ENCODE data around the gene CTNNBL1.
"Not testable (repeated sequence)": the region's sequence is repeated elsewhere in the genome, so short reads cannot be mapped to it uniquely, and the experiment has no call there.

Gene CTNNBL1

DNA sequence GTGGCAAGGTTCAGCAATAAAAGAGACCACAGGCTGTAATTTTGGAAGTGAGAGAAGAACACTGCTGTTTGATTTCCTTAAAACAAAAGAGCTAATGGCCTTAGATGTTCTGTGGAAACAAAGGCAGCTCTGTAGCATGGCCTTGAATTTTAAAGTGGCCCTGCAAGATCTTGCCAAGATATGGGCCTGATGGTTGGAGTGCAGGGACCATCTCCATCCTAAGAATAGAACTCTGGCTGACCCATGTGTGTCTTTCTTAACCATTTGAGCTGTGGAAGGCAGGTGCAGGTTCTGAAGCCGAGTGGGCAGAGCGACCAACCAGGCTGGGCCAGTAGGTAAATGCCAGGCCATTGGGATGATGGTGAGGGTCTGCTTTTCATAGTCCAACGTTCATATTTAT is 135.3 kb downstream of the CTNNBL1 start:
- no peak for DNase-seq

DNA sequence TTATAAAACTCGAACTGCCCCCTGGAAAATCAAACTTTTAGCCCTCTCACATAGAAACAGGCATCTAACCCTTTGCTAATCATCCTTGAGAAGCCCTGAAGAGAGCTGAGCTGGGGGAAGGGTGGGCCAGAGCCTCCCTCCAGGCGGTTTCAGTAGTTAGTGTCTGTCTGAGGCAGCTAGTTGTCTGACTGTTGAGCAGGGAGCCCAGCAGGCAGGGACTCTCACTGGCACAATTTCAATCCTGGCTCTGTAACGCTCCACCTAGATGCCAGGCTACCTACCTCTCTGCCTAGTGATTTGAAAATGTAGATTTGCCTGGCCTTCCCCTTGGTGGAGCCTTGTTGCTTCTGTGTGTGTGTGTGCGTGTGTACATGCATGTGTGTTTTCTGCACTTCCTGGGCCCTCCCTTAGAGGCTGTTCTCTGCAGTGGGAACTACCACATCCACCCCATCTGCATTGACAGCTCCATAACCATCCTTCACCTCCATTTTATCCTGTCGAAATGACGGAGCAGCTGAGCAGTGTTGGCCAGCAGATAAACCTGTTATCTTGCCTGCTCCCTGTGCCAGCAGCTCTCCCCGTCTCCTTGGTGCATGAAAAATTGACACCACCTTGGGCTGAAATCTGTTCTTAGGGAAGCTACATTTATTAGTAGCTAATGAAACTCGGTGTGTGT is 139.5 kb downstream of the CTNNBL1 start:
- DNase-seq, result no peak

DNA sequence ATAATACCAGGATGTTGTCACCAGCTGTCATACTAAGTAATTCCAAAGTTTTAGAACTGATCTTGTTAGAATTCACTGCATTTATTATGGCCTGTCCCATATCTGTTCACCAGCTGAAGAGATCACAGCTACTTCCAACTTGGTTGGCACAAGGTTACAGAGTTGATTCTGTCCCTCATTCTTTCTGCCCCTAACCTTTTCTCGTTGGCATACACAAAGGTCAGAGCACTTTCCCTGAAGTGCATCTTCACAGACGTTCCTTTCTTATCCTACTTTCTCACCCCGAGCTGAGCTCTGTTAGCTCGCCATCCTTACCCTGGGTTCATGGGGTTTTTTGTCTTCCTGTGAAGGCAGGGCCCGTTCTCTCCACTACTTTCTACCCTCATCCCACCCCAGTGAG is 143.1 kb downstream of the CTNNBL1 start:
- DNase-seq, result no peak

DNA sequence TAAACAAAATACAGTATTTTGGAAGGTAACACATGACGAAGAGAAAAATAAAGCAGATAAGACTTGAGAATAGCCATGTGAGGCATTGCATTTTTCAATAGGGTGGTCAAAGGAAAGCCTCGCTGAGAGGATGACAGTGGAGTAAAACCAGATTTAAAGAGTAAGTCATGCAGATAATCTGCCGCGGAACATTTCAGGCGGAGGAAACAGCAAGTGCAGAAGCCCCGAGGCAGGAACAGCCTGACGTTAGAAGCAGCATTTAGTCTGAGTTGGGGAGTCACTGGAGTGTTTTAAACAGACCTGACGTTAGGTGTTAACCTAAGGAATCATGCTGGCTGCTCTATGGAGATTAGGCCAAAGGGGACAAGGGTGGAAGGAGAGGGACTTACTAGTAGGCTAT is 144.1 kb downstream of the CTNNBL1 start:
- no peak for DNase-seq

DNA sequence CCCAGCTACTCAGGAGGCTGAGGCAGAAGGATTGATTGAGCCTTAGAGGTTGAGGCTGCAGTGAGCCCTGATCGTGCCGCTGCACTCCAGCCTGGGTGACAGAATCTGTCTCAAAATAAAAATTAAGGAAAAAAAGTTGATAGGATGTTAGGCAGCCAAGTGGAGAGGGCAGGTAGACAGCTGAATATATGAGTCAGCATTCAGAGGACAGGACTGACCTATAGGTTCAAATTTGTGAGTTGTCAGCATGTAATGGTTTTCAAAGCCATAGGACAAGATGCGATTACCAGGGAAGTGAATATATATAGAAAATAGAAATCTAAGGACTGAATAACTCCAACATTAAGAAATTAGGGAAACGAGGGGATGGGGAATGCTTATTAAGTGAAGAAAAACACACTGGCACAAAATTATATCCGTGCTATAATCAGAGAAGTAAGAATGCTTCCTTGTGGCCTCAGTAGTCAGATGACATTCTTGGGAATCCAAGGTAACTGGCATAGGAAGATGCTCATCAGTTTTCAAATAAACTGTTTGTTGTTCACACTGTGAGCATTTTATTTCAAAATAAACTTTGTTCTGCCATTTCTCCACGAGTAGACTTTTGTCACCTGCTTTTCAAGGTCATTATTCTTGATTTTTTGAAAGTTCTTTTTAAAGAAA is 145.1 kb downstream of the CTNNBL1 start:
- no peak for DNase-seq

DNA sequence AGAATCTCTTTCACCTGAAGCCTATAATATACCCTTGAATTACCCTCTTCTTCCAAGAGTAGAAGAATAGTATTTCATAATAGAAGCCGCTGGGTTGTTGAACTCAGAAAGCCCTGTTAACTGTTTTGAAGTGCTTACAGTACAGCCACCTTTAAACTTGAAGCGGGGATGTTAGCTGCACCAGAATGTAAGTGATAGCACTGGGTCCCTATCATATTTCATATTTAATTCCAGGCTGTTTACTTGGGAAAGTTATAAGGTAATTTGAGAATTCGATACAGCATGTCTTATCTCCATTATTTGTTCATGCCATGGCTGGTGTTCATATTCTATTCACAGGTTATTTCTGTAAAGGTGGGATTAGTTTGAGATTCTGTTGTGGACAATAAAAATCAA is 145.6 kb downstream of the CTNNBL1 start:
- no peak for DNase-seq

DNA sequence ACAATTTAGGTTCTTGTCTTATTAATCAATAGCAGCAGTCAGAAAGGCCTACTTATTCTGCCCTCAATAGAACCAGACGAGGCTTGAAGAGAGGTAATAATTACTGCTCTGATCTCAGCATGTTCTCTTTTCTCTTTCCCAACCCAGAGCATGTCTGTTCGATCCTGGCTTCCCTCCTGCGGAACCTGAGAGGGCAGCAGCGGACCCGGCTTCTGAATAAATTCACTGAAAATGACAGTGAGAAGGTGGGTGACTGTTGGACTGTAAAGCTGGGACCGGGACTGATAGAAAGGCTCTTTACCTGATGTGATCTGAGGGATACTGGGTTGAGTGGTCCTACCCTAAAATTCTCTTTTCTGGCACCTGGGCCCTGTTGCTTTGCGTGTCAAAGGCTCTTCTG is 146.1 kb downstream of the CTNNBL1 start:
- DNase-seq, result no peak

DNA sequence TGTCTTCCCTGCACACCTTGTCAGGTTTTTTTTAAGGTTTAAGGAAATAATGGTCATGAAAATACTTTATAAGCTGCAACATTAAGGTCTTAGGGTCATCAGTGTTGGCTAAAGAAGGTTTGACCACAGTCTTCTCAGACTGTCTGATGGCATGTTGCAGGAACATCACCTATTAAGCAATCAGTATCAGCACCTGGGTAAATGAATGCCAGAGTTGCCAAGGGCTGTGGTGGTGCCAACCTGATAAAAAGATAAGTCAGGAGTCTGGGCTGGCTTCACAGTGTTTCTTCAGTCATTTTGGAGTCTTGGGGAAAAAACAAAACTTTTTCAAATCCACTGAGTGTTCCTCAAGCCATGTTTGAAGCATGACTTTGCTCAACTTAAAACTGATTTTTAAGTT is 147.6 kb downstream of the CTNNBL1 start:
- DNase-seq, result no peak

DNA sequence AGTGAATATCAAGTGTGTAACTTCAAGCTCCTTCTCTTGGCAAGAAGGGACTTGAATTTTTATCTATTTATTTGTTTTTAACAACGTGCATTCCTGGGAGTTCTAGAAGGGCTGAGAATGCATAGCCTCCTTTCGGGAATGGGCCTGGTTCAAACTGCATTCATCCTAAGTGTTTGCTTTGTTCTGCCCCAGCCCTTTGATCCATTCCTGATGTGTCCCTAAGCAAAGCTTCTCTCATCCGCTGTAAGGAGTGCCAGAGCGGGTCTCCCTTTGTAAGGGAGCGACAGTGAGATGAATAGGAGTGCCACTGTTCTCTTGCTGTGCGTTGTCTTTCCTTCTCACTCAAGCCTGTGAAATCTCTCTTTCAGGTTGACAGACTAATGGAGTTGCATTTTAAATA is 148.1 kb downstream of the CTNNBL1 start:
- DNase-seq, result no peak

DNA sequence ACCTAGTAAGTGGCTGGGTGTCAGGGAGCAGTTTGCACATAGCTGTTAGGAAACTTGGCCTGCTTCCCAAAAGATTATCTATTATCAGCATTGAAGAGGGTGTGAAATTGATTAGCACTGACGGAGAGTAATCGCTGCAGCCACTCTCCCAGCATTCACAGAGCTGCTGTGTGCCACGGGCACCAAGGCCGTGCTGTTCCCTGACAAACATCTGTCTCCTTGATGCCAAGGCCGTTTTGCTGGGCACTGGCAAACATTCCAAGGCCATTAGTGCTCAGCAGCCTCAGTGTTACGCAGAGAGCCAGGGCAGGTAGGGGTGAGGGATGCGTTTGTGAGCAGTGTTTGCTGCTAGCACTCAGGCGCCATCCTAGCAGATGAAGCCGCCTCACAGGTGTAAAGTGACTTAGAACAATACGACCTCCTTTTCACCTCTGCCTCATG is 151.4 kb downstream of the CTNNBL1 start:
- DNase-seq, result no peak

DNA sequence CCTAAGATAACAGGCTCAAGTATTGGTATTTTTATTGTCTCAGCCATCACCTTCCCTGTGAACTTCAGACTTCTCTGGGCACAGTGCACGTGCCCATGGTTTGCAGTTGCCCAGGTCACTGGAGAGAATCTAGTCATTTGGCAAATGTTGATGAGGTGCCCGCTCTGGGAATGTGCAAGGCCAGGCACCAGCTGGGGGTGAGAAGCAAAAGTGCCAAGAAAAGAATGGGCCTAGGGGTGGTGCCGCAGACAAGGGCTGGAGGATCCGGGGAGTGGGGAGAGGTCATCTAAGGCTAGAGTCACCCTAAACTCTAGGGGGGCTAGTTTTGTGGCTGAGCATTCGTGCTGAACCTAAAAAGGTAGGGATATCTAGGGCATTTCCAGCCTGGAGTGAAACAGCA is 152.0 kb downstream of the CTNNBL1 start:
- no peak for DNase-seq

DNA sequence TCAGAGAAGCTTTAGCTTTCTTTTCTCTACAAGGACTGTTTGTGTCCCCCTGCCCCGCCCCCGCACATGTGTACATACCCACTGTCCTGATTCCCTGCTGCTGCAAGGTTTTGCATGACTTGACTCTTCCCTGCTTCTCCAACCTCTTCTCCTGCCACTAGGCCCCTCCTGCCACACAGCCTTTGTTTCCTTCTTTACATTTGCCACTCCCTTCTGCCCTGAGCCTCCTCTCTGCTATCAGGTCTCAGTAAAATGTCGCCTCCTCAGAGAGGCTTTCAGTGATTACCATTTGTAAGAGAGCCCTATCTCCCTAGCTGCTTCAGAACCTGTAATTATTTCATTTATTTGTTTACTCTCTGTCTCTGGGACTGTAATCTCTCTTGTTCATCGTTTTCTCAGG is 152.7 kb downstream of the CTNNBL1 start:
- no peak for DNase-seq

DNA sequence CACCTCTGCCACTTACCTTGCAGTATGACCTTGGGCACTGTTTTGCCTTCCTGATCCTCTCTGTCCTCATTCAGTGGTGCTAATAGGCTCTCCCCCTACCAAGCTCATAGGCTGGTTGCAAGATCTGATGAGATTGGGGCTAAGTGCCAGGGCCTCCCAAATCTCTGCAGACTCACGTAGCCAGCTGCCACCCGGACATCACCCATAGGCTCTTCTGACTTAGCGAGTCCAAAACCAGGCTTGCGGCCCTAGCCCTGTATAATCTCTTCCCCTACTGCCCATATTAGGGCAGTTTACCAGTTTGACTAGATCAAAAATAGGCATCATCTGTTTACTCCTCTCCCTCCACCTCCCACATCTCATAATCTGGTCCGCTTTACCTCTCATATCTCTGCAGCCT is 154.9 kb downstream of the CTNNBL1 start:
- DNase-seq, result no peak

DNA sequence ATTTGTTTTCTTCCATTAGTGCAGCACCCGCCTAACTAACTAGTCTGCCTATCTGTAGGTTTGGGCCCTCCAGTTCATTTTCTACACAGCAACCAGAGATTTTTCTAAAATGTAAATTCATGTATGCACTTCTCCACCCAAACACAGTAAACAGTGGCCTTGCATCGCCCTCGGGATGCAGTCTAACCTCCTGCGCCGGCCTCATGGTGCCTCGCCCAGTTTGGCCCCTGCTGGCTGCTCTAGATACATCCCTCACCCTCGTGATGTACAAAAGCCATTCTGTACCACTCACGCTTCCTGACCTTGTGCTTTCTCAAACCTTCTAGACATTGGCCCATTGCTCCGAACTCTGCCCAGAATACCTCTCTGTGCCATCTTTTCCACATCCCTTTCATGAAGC is 155.3 kb downstream of the CTNNBL1 start:
- no peak for DNase-seq

DNA sequence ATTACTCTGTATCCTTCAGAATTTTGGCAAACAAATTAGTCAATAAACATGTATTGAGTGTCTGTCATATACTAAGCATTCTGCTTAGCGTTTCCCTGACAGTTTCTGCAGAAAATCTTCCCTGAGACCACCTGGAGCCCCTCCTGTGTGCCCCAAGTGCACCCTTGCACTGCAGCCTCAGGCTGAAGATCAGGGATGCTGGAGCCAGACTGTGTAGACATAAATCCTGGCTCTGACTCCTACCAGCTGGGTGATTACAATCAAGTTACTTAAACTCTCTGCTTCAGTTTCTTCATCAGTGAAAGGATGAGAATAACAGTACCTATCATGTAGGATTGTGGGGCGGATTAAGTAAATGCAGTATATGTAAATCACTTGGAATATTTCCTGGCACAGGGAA is 155.7 kb downstream of the CTNNBL1 start:
- DNase-seq, result no peak

DNA sequence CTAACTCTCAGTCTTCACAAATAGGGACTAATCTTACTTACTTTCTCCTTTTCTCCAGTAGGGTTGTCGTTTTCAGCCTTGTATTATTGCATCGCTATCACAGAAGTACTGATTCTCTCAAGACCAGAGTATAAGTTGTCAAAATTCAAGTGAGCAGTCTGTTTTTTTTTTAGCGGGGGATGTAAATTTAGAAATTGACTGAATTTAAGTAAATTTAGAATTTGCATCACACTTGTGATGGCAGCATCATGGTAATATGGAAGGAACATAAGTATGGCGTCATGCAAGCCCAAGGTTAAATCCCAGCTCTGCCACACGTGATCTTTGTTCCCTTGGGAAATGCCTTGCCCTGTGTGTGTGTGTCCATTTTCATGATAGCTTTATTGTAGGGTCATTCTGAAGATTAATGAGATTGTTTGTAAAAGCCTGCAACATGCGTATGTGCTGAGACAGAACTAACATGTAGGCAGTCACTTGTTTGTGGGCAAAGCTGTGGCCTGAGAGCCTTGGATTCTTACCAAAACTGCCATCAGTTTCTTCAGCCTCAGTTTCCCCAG is 156.3 kb downstream of the CTNNBL1 start:
- DNase-seq, result no peak

DNA sequence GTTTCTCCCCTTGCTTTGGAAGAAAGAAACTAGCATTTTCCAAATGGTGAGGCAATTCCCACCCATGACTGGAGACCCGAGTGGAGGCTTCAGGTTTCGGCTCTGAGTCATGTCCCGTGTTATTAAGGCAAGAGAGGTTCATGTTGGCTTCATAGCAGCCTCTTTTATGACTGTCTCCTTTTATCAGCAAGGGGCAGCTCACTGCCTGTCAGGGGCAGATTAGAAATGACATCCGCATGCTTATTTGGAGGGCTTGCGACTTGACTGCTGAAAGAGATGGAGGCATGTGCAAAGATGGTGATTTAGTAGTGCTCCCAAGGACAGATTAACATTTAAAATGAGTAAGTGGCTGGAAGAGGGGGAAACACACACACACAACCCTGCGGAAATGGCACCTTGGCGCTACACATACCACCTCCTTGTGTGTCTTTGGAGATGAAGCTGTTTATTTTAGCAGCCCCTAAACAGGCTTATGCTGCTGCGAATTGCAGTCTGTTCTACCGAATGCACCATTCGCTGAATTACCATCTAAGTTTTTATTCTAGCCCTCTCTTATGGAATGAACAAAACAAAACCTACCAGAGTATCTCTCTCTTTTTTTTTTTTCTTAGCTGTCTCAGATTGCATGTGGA is 157.0 kb downstream of the CTNNBL1 start:
- DNase-seq, result no peak

DNA sequence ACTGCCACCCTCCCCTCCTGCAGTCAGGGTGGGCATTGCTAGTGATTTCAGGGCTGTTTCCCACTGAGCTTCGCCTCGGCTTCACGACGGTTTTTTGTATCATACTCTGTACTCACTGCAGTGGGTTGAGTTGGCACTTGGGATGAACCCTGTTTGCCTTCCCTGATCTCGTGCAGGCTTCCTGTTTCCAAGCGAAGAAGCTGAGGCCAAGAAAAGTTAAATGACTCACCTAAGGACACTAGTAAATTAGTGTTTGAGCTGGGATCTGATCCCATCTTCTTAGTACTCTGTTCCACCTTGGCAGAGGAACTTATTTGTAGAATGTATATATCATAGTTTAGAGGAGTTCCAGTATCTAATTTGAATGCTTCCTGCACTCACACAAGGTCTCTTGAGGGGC is 158.8 kb downstream of the CTNNBL1 start:
- no peak for DNase-seq

DNA sequence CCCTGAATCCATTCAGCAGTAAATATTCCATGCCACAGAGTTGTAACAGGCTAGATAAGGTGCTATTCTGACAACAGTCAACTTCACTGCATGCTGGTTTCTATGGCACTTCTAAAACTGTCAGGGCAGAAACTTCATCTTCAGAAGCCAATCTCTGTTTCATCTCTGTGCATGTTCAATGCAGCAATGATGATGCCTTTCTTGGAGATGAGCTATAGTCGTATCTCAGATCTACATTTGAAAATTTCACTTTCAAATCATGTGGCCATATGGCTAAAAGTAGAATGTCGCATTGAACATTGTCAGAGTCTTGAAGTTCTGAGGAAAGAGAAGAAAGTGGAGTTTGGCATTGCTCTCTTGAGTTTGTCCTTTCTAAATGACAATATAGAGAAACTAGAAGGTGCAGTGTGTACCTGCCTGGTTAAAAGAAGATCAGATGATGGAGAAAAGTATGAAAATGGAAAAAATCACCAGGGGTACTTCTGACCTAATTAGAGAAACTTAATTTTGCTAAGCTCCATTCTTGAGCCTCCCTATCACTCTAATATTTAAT is 160.1 kb downstream of the CTNNBL1 start:
- DNase-seq, result no peak

DNA sequence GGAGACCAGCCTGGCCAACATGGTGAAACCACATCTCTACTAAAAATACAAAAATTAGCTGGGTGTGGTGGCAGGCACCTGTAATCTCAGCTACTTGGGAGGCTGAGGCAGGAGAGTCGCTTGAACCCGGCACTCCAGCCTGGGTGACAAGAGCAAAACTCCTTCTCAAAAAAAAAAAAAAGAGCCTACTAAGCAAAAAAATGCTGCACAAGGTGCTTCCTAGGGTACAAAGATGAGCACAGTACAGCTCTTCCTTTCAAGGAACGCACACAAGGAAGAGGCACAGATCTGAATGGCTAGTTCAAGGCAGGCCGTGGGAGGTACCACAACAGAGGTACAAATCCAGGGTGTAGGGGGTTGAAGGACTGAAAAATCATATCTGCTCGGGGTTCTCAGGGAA is 162.2 kb downstream of the CTNNBL1 start:
- DNase-seq, result not testable (repeated sequence)

DNA sequence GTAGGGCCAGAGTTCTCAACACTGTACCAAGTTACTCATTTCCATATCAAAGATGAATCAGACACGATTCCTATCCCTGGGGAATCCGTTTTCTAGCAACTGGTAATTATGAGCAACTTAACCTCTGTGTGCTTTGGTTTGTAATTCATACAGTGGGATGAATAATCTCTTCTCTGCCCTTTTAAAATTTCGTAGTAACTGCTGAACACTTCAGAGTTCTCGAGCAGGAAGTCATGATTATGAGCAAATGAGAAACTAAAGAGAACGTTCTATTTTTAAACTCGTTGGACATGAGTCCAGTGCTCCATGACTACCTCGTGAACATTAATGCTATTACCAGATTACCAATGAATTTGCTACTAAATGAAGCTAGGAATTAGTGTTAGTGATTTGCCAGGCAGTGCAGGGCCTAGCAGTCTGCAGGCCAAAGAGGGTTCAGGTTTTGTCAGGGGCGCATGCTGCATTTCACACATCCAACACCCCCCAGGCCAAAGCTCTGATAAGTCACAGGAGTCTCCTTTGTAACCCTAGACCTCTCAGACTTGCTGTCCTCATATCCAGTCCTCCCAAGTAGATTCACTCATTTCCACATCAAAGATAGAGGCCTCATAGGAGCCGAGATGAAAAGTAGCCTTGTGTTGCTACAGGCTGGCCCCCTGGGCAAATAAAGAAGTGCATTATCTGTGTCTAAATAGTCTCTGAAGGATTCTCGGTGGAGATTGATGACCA is 163.3 kb downstream of the CTNNBL1 start:
- no peak for DNase-seq

DNA sequence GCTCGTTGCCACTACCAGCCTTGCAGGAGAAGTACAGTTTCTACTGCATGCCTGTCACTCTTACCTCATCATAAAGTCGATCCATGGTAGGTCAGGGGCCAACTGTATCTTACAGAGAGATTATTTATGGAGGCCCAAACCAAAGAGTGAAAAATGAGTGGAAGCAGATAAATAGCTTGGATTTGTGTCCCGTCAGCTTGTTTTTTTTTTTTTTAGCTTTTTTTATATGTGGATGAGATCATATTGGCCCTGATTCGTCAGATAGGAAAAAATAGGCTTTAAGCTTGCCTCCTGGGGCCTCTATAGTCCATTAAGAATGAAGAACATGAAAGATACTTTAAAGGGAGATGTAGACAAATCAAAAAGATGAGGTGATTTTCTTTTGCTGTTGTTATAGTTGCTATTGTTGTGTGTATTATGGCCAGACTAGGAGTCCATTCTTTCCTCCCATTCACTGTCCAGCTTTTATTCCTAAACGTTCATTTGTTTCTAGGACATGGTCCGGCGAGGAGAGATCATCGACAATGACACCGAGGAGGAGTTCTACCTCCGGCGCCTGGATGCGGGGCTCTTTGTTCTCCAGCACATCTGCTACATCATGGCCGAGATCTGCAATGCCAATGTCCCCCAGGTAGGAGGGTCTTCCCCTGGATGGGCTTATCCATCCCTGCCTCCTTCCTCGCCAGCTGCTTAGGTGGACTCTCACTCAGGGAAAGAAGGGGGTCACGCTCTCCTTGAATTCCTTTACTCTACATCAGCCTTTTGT is 165.8 kb downstream of the CTNNBL1 start:
- no peak for DNase-seq
